Epidermal melanocyte (primary cell): ENCODE results near the gene ATP6V1C2.

Experiments used
- DNase-seq: peaks from one replicate; pipeline ENCODE4 v3.0.0; 2011; ENCODE audit warnings: low spot score; ENCODE audit not compliant: insufficient read length

The ATP6V1C2 gene

DNA sequence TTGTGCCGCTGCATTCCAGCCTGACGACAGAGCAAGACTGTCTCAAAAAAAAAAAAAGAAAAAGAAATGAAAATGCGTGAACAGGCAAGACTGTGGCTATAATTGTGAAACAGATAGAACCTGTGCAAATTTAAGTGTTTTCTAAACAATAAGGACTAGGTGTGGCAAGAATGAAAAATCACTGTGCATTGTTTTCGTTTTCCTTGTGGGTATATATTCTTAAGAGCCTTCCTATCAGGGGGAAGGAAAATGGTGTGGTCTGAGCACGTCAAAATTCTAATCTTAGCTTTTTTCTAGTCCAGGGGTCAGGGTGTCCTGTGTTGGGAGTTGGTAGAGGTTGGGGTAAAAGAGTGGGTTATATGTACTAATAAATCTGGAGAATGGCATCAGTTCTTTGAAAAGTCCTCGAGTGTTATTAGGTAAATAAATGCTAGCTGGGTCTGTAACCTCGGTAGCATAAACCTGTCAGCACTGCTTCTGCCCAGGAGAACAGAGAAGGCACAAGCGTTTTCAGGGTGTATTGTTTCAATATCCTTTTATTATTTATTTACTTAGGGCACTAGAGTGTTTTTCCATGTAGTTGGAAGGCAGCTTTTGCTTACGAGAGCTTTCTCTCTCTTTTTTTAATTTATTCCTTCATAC, 11.6 kb downstream of the ATP6V1C2 start:
- no peak for DNase-seq

GRCh38 chr2:10733566-10733925, 12.1 kb downstream of the ATP6V1C2 start:
- DNase-seq, result no peak

GRCh38 chr2:10733980-10734379, 12.6 kb downstream of the ATP6V1C2 start:
- no peak for DNase-seq

DNA sequence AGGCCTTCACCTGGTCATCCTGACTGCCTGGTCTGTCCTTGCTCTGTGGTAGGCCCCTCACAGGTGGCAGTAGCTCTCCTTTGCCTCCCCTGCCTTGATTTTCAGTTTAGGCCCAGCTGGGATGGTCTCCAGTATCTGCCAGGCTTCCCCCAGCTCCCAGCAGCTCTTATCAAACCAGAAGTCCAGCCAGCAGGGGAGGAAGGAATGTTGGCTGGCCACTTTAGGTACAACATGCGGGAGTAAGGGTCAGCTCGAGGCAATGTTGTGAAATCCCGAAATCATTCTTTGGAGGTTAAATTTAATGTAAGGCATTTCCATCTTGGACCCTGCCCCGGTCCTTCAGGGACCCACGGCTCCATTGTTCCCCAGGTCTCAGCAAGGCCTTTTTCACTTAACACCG, 16.8 kb downstream of the ATP6V1C2 start:
- DNase-seq, result no peak

DNA sequence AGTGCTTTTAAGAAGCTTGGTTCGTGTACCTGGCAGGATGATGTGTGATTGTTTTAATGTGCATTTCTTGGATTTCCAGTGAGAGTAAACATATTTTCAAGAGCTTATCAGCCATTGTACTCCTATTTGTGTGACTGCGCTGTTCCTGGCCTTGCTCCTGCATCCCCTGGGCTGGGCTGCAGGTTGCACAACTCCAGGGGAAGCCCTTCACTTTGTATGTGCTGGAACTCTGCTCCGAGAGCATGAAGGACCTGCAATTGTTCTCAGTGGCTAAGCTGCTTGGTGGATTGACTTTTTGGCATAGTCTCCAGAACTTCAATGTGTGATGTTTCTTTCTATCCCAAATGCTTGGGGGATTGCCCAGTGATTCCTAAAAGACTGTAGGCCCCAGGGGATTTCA, 18.8 kb downstream of the ATP6V1C2 start:
- DNase-seq, result no peak

- no peak for DNase-seq
Observed at GRCh38 chr2:10741139-10741538, 19.7 kb downstream of the ATP6V1C2 start.

GRCh38 chr2:10742666-10743065, 21.2 kb downstream of the ATP6V1C2 start:
- no peak for DNase-seq

GRCh38 chr2:10750610-10751009, 29.2 kb downstream of the ATP6V1C2 start:
- no peak for DNase-seq

GRCh38 chr2:10752236-10752635, 30.8 kb downstream of the ATP6V1C2 start:
- DNase-seq, result no peak

GRCh38 chr2:10753156-10753555, 31.7 kb downstream of the ATP6V1C2 start:
- no peak for DNase-seq

DNA sequence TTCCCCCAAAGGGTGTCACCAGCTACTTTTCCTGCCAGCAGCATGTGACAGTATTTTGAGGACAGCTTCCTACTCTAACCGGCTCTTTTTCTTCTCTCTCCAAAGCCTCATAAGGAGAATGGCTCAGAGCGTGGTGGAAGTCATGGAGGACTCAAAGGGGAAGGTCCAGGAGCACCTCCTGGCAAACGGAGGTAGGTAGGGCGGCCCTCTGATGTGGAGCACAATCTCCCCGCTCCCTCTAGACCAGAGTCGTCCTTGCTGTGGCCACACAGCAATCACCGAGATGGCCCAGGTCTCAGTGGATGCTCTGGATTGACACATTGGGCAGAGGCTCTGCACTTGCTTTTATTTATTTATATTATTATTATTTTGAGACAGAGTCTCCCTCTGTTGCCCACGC, 32.4 kb downstream of the ATP6V1C2 start:
- DNase-seq, result no peak

DNA sequence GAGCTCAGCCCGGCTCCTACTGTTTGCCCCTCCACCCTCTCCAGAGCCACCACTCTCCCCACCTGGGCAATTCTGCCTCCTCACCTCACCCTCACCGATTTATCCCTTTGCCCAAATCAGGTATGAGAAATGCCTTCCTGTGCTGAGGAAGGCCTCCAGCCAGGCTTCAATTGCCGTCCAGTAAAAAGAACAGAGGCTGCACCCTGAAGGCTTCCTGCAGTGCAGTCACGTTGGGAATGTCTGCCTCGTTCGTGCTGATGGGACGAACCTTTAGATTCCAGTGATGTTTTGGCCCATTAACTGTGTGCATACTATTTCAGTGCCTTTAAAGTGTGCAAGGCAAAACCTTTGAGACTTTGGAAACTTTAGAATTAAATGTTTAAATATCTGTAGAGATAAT, 34.2 kb downstream of the ATP6V1C2 start:
- DNase-seq, result no peak

DNA sequence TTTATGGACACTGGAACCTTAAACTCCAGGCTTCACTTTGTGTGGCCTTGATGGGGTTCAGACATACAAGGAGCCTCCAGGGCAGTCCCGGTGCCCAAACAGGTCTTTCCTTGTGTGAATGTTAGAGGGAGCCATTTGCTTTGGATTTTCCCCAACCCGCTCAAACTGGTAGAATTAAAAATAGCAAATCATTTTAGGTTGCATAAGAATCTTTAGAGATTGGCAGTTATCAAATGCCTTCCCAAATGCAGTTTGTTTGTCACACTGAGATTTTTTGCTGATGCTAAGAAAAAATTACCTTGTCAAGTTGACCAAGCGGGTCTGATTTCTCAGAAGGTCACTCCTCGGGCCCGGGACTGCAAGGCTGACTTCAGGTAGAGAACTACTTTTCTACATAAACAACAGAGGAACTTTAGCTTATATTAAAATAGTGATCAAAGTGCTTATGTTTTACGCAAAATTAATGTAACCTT, 36.4 kb downstream of the ATP6V1C2 start:
- no peak for DNase-seq

GRCh38 chr2:10759151-10759714, 37.8 kb downstream of the ATP6V1C2 start:
- no peak for DNase-seq

DNA sequence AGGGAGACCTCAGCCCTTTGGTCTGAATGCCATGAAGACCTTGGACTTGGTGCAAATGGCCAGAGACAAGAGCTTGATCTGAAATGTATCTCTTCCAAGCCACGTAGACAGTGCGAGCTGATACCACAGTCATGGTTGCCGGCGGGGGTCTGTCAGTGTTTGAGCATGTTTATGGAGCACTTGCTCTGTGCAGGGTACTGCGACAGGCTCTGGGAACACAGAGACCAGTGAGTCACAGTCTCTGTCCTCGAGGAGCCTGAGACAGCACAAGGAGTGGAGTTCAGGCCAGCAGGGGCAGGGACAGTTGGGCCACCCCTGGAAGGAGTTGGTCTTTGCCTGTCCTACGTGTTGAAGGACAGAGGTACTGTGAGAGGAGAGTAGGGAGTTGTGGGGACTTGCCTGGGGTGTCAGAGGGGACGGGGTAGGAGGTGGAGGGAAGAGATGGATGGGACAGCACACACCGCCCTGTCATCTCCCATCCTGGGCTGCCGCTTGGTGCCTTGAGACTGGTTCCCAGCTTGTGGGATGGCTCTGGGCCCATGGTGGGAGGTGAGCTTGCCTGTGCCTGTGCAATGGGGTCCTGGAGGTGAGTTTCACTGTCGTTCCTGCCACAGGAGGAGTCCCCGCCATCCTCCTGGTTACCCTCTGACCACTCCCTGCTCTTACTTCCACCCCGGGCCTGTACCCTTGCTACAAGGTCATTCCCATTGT, 39.5 kb downstream of the ATP6V1C2 start:
- no peak for DNase-seq

DNA sequence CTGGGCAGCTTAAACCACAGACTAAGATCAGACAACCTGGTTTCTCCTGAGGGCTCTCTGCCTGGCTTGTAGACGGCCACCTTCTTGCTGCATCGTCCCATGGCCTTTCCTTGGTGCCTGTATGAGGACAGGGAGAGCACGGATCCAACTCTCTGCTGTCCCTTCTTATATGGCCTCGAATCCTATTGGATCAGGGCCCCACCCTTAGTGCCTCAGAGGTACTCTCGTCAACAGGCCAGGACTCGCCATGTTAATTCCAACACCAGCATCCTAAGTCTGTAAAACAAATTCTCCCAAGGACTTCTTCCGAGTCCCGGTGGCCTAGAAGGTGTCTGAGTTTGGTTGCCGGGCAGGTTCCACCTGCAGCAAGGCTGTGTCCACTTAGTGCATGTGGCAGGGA, 40.2 kb downstream of the ATP6V1C2 start:
- DNase-seq, result no peak

- no peak for DNase-seq
Observed at GRCh38 chr2:10762651-10763460, 41.4 kb downstream of the ATP6V1C2 start.

GRCh38 chr2:10763461-10763800, 42.0 kb downstream of the ATP6V1C2 start:
- no peak for DNase-seq

GRCh38 chr2:10764096-10764785, 42.8 kb downstream of the ATP6V1C2 start:
- DNase-seq, result no peak

DNA sequence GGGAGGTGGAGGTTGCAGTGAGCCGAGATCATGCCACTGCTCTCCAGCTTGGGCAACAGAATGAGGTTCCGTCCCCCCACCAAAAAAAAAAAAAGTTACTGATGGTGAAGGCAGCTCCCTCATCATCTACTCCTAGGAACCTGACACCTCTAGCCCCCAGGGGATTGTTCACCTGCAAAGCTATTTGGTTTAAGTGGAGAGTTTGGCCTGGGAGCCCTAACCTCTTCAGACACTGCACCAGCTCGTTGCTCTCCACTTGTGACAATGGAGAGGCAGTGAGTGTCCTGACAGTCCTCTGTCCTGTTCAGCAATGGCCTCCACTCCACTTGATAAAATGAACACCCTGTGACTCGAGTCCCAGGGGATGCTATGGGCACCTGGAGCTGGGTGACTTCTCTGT, 43.5 kb downstream of the ATP6V1C2 start:
- DNase-seq, result no peak

GRCh38 chr2:10765461-10765860, 44.0 kb downstream of the ATP6V1C2 start:
- no peak for DNase-seq

- no peak for DNase-seq
Observed at GRCh38 chr2:10765914-10766313, 44.5 kb downstream of the ATP6V1C2 start.
